Osteoblast (primary cell): Measurements from ENCODE around the gene TELO2. TPM values are rescaled to one million over a fixed set of nuclear protein-coding genes. Genes with fewer than 3 reads are reported as not detected.

ENCODE experiments used
- DNase-seq: peaks from one replicate; pipeline ENCODE4 v3.0.0; 2011; ENCODE audit warnings: low spot score, mixed read lengths; ENCODE audit not compliant: insufficient read length; ENCODE audit errors: missing footprints
- H2AFZ ChIP-seq: 2 replicates; pipeline ENCODE4 v1.6.0; 2011; ENCODE audit warnings: mild to moderate bottlenecking, low read length
- H3K27ac ChIP-seq: 2 replicates; pipeline ENCODE4 v1.5.1; 2011; ENCODE audit warnings: mild to moderate bottlenecking, low read depth, low read length, moderate library complexity
- H3K27me3 ChIP-seq: 2 replicates; pipeline ENCODE4 v1.6.0; 2012; ENCODE audit warnings: mild to moderate bottlenecking, control low read depth, inconsistent platforms, low read length, moderate library complexity; ENCODE audit not compliant: insufficient read depth
- H3K36me3 ChIP-seq: 2 replicates; pipeline ENCODE4 v1.5.1; 2011; ENCODE audit warnings: mild to moderate bottlenecking, low read length, control low read depth, moderate library complexity; ENCODE audit not compliant: insufficient read depth
- H3K4me1 ChIP-seq: 2 replicates; pipeline ENCODE4 v1.5.1; 2011; ENCODE audit warnings: mild to moderate bottlenecking, low read length, control low read depth, moderate library complexity; ENCODE audit not compliant: insufficient read depth
- H3K4me2 ChIP-seq: 2 replicates; pipeline ENCODE4 v1.6.0; 2011; ENCODE audit warnings: mild to moderate bottlenecking, low read length; ENCODE audit not compliant: insufficient read depth
- H3K4me3 ChIP-seq: fragments of 200-600 bp; sonication (generic); 3 replicates; pipeline ENCODE4 v1.5.1; 2012; ENCODE audit warnings: mild to moderate bottlenecking, low read length, inconsistent platforms; ENCODE audit not compliant: insufficient read depth
- H3K79me2 ChIP-seq: 2 replicates; pipeline ENCODE4 v1.6.0; 2012; ENCODE audit warnings: mild to moderate bottlenecking, low read length, control low read depth, inconsistent platforms; ENCODE audit not compliant: insufficient read depth
- H3K9me3 ChIP-seq: 2 replicates; pipeline ENCODE4 v1.5.1; 2011; ENCODE audit warnings: low read depth, low read length, control low read depth
- H4K20me1 ChIP-seq: 2 replicates; pipeline ENCODE4 v1.6.0; 2012; ENCODE audit warnings: mild to moderate bottlenecking, low read length, control low read depth; ENCODE audit not compliant: insufficient read depth
- CTCF ChIP-seq: IDR thresholded peaks from 2 replicates; pipeline ENCODE4 v1.5.1; 2011; ENCODE audit warnings: mild to moderate bottlenecking, low read depth, low read length, moderate library complexity; ENCODE audit errors: extremely low read depth
- total RNA-seq: library from RNA; depleted of rRNA; stranded (reverse); fragments of >200 nt; gene quantifications from 2 replicates; pipeline ENCODE4 v1.2.3, GENCODE V29; 2012

Gene TELO2
- total RNA-seq, 1 donor = 18.1 TPM

DNA sequence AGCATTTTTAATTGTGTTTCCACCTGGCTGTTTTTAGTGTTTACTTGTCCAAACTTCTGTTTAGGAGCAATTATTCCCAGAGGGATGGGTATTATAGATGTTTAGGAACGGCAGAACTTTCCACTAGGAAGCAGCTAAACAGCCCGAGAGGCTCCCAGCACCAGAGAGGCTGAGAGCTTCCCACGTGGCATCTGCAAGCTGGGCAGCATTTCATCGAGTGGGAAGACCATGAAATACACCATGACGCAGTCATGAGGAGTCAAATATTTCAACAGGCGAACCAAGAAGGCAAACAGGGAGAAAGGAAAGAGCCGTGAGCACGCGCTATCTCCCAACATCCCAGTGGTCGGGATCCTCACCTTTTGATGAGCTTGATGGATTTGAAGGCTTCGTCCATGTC is 64.4 kb downstream of the TELO2 start:
- H3K4me2 ChIP-seq = no peak overlapping the region
- no peaks in the 10 kb centered on the region for H3K27me3 ChIP-seq
- H3K9me3 ChIP-seq = no peaks in the 10 kb centered on the region
- H3K36me3 ChIP-seq = peaks cover 45% of the 10 kb centered on the region
- H4K20me1 ChIP-seq = peaks cover 3% of the 10 kb centered on the region
- TF ChIP-seq CTCF = no peak
- H3K4me3 ChIP-seq = no peak overlapping the region
- H3K79me2 ChIP-seq = no peaks in the 10 kb centered on the region
- no peaks in the 10 kb centered on the region for H3K4me1 ChIP-seq
- peak; percentile 38 for DNase-seq
- no peak overlapping the region for H2AFZ ChIP-seq
- no peak overlapping the region for H3K27ac ChIP-seq

DNA sequence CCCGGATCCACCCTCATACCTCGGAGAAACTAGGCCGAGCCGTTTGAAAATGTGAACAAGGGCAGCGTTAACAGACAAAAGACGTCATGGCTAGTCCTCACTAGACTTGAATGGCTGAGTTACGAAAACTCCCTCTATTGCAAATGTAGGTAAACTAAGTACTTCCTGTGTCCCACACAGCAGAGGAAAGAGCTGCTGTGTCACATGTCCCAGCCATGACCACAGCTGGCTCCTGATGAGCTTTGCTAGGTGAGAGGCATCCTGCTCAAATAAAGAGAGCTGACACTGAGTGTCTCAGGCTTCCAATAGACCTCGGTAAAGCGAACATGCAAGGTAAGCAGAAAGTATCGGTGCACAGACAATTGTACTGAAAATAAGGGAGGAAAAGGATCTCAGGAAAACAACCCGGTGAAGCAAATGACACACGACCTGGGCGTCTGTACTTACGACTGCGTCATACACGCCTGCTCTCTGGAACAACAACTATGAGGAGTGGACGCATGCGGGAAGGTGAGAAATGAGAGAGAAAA is 66.4 kb downstream of the TELO2 start:
- peak; percentile 66 for DNase-seq
- H3K36me3 ChIP-seq = peaks cover 45% of the 10 kb centered on the region
- no peaks in the 10 kb centered on the region for H3K27me3 ChIP-seq
- no peak overlapping the region for H3K27ac ChIP-seq
- H3K4me1 ChIP-seq = no peaks in the 10 kb centered on the region
- H3K4me3 ChIP-seq = no peak overlapping the region
- no peaks in the 10 kb centered on the region for H3K9me3 ChIP-seq
- H3K79me2 ChIP-seq = no peaks in the 10 kb centered on the region
- peaks cover 3% of the 10 kb centered on the region for H4K20me1 ChIP-seq
- no peak overlapping the region for H2AFZ ChIP-seq
- no peak overlapping the region for H3K4me2 ChIP-seq
- TF ChIP-seq CTCF = no peak

Other genes starting within 250 kb of the TELO2 start
- gene TPSD1, start 237.3 kb upstream of the TELO2 start, total RNA-seq = not detected in 2 replicates
- 37.1 and 49.2 TPM in 2 replicates for gene UBE2I, start 183.7 kb upstream of the TELO2 start, total RNA-seq
- under 0.01 and 0.29 TPM in 2 replicates for gene BAIAP3, start 159.7 kb upstream of the TELO2 start, total RNA-seq
- 53.6 and 57.8 TPM in 2 replicates for gene TSR3, start 141.5 kb upstream of the TELO2 start, total RNA-seq
- gene GNPTG, start 141.4 kb upstream of the TELO2 start, total RNA-seq = 67.8 and 69.1 TPM in 2 replicates
- gene UNKL, start 78.7 kb upstream of the TELO2 start, total RNA-seq = 10.1 and 12.7 TPM in 2 replicates
- gene UQCC4, start 72.6 kb upstream of the TELO2 start, total RNA-seq = 7.6 and 8.3 TPM in 2 replicates
- gene PERCC1, start 62.3 kb upstream of the TELO2 start, total RNA-seq = not detected in 2 replicates
- gene CCDC154, start 48.8 kb upstream of the TELO2 start, total RNA-seq = 0.36 and 0.59 TPM in 2 replicates
- gene CLCN7, start 18.3 kb upstream of the TELO2 start, total RNA-seq = 161 and 187 TPM in 2 replicates
- gene PTX4, start 4.4 kb upstream of the TELO2 start, total RNA-seq = not detected in 2 replicates
- 7.7 and 8.3 TPM in 2 replicates for gene TMEM204, start 40.3 kb downstream of the TELO2 start, total RNA-seq
- 37.1 and 38.0 TPM in 2 replicates for gene IFT140, start 118.7 kb downstream of the TELO2 start, total RNA-seq
- gene CRAMP1, start 119.0 kb downstream of the TELO2 start, total RNA-seq = 9.7 and 11.2 TPM in 2 replicates
- 22.8 and 26.2 TPM in 2 replicates for gene JPT2, start 184.9 kb downstream of the TELO2 start, total RNA-seq
- gene MAPK8IP3, start 212.8 kb downstream of the TELO2 start, total RNA-seq = 64.1 and 71.0 TPM in 2 replicates